Lower lobe of right lung (tissue), 2 donors: ENCODE data around the gene ZNF574. TPM values are rescaled to one million over a fixed set of nuclear protein-coding genes. Genes with fewer than 3 reads are reported as not detected.

Experiments
- ATAC-seq, 2 donors: fragments of 200-7000 bp; cut with Tn5 transposase; one replicate each; pipeline ENCODE4 v1.9.1; 2020 to 2022; ENCODE audit warnings: mild to moderate bottlenecking in 2 of 2, moderate library complexity in 2 of 2
- DNase-seq: peaks from one replicate; pipeline ENCODE4 v3.0.0-alpha.2; 2020
- H3K27ac ChIP-seq: fragments of 200-600 bp; one replicate; pipeline ENCODE4 v1.8.0; 2022
- H3K27me3 ChIP-seq: fragments of 200-600 bp; one replicate; pipeline ENCODE4 v1.8.0; 2022; ENCODE audit warnings: low read depth
- H3K36me3 ChIP-seq: fragments of 200-600 bp; one replicate; pipeline ENCODE4 v1.8.0; 2022; ENCODE audit warnings: mild to moderate bottlenecking
- H3K4me1 ChIP-seq: fragments of 200-600 bp; one replicate; pipeline ENCODE4 v1.8.0; 2022
- H3K4me3 ChIP-seq: fragments of 200-600 bp; one replicate; pipeline ENCODE4 v1.8.0; 2022; ENCODE audit warnings: mild to moderate bottlenecking
- H3K9me3 ChIP-seq: fragments of 200-600 bp; one replicate; pipeline ENCODE4 v1.8.0; 2022
- intact Hi-C: fragments of 100-400 bp; cut with DNase I; formaldehyde crosslinking; loops from one replicate; pipeline ENCODE4 v1.11.0; 2022
- total RNA-seq: library from RNA; stranded (reverse); fragmentation: NEBNext Ultra II Directional; extraction: Animal tissue kit (Norgen Biotek cat#: 25700); gene quantifications from one replicate; pipeline ENCODE4 v1.2.1, GENCODE V29; 2021
- TF ChIP-seq, protein P1 (sequence below): fragments of 200-600 bp; IDR thresholded peaks from one replicate; pipeline ENCODE4 v1.8.0; 2022; ENCODE audit warnings: antibody characterized with exemption, mild to moderate bottlenecking
- donor health status: DM: no; HTN: yes; CAD: no; lungs with severe emphysema.

The ZNF574 gene
- total RNA-seq, 1 donor from 2014 or later = 11.8 TPM

DNA sequence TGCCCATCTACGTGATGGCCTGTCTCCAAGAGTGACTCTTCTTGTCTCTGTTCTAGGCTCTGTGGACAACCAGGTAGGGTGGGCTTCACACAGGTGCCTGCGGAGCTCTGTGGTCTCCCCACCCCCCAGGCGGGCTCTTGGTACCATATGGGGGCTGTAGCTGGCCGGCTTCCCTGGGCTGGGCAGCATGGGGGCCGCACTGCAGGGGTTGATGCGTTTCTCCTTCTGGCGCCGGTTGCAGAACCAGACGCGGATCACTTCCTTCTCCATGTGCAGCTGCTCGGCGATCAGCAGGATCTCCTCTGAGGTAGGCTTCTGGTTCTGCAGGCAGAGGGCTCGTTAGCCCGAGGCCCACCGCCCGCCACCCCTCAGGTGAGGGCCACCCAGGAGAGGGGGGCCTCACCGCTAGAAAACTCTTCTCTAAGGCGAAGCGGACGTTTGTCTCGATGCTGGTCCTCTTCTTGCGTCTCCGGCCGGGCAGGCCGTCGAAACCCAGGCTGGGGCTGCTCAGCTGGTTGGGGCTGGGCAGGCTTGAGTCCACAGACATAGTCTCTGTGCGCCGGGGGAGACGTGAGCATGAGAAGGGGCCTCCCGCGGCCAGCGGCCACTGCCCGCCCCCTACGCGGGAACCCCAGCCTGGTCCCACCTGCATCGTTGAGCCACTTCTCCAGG, 19.3 kb downstream of the ZNF574 start:
- no peaks in the 10 kb centered on the region for H3K9me3 ChIP-seq
- no peaks in the 10 kb centered on the region for H3K4me1 ChIP-seq
- no peak overlapping the region for H3K4me3 ChIP-seq
- intact Hi-C loops = no loop called here
- no peak for ATAC-seq
- DNase-seq = no peak
- H3K36me3 ChIP-seq = peaks cover 8% of the 10 kb centered on the region
- H3K27ac ChIP-seq = no peak overlapping the region
- H3K27me3 ChIP-seq = peaks cover 16% of the 10 kb centered on the region
- TF ChIP-seq, protein P1, sequence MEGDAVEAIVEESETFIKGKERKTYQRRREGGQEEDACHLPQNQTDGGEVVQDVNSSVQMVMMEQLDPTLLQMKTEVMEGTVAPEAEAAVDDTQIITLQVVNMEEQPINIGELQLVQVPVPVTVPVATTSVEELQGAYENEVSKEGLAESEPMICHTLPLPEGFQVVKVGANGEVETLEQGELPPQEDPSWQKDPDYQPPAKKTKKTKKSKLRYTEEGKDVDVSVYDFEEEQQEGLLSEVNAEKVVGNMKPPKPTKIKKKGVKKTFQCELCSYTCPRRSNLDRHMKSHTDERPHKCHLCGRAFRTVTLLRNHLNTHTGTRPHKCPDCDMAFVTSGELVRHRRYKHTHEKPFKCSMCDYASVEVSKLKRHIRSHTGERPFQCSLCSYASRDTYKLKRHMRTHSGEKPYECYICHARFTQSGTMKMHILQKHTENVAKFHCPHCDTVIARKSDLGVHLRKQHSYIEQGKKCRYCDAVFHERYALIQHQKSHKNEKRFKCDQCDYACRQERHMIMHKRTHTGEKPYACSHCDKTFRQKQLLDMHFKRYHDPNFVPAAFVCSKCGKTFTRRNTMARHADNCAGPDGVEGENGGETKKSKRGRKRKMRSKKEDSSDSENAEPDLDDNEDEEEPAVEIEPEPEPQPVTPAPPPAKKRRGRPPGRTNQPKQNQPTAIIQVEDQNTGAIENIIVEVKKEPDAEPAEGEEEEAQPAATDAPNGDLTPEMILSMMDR = no peak

DNA sequence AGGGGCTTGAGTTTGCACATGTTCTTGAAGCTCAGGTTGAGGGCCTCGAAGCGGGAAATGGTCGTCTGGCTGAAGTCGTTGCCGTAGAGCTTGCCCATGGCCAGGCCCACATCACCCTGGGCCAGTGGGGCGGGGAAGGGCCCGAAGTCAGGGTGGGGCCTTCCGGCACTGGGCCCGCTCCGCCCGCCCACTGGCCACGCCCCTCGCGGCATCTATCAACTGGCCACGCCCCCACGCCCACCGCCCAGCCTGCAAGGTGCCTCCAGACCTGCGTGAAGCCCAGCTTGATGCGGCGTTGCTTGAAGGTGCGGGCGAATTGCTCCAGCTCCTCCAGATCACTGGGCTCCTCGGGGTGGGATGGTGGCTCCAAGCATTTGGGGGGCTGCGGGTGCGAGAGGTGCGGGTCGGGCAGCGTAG, 19.9 kb downstream of the ZNF574 start:
- DNase-seq (peak; percentile 42), ATAC-seq (no peak)
- Histone ChIP-seq H3K27ac (no peak overlapping the region), H3K4me3 (no peak overlapping the region), H3K27me3 (peaks cover 16% of the 10 kb centered on the region), H3K9me3 (no peaks in the 10 kb centered on the region), H3K36me3 (peaks cover 8% of the 10 kb centered on the region), H3K4me1 (no peaks in the 10 kb centered on the region)
- TF ChIP-seq, protein P1 = no peak
- intact Hi-C loops = no loop called here

DNA sequence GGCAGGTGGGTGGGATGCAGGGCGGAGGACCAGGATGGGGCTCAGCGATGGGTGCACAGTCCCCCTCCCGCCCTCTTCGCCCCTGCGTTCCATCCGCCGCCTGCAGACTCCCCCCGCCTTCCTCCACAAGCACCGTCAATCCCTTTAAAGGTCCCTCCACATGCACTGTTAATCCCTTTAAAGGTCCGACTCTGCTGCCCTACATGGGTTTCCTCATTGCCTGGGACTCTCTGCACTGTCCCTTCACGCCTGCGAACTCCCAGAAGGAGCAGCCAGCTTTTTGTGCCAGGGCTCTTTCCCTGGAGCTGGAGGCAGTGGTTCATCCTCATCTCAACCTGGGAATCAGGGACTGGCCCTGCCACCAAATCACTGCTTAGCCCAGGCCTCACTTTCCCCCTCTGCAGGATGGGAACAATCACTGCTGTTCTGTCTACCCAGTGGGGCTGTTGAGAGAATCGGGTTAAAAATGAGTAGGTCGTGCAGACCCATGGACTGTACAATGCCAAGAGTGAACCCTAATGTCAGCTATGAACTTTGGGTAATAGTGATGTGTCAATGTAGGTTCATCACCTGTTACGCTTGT, 20.4 kb downstream of the ZNF574 start:
- DNase-seq (no peak), ATAC-seq (no peak)
- Histone ChIP-seq H3K27ac (no peak overlapping the region), H3K36me3 (peaks cover 8% of the 10 kb centered on the region), H3K4me1 (no peaks in the 10 kb centered on the region), H3K4me3 (no peak overlapping the region), H3K27me3 (peaks cover 16% of the 10 kb centered on the region), H3K9me3 (no peaks in the 10 kb centered on the region)
- TF ChIP-seq, protein P1 = no peak
- intact Hi-C loops = no loop called here

DNA sequence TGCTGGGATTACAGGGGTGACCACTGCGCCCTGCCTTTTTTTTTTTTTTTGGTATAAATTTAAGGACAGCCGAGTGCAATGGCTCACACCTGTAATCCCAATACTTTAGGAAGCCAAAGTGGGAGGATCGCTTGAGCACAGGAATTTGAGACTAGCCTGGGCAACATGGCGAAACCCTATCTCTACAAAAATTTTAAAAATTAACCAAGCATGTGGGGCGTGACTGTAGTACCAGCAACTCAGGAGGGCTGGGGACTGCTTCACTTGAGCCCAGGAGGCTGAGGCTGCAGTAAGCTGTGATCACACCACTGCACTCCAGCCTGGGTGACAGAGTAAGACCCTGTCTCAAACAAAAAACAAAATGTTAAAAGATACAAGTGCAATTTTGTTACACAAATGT, 21.5 kb downstream of the ZNF574 start:
- ATAC-seq = no peak
- TF ChIP-seq, protein P1 = no peak
- H3K27ac ChIP-seq = no peak overlapping the region

DNA sequence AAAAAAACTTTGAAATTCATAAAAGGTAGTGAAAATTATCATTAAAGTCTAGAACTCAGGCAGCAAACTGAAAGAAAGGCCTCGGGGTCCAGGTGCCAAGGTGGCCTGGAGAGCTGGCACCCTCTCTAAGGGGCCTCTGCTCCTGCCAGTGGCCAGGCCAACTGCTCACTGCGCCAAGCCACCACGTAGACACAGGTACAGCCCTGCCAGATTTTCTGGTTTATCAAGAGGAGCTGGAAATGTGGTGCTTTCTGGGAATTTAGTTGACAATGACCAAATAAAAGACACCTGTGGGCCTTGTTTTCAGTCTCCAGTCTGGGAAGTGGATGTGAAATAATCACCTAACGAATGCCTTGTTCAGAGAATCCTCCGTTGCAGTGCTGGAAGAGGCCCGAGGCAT, 22.8 kb downstream of the ZNF574 start:
- no peak for DNase-seq
- H3K4me1 ChIP-seq = no peaks in the 10 kb centered on the region
- TF ChIP-seq, protein P1 = no peak

More for the DNA sequence above, 21.5 kb downstream of the ZNF574 start:
- Histone ChIP-seq H3K9me3 (no peaks in the 10 kb centered on the region), H3K27me3 (peaks cover 16% of the 10 kb centered on the region), H3K4me3 (no peak overlapping the region), H3K4me1 (no peaks in the 10 kb centered on the region), H3K36me3 (peaks cover 8% of the 10 kb centered on the region)
- intact Hi-C loops = no loop called here
- DNase-seq = no peak

More for the DNA sequence above, 22.8 kb downstream of the ZNF574 start:
- Histone ChIP-seq H3K27me3 (peaks cover 16% of the 10 kb centered on the region), H3K27ac (no peak overlapping the region), H3K9me3 (no peaks in the 10 kb centered on the region), H3K4me3 (no peak overlapping the region), H3K36me3 (peaks cover 8% of the 10 kb centered on the region)
- no peak for ATAC-seq
- intact Hi-C loops = no loop called here
